Stimulated activated CD4-positive, alpha-beta T cell treated with anti-CD3 and anti-CD28 coated beads, Interleukin-2, amount 100 ng/mL, for 24 hours (primary cell): Measurements from ENCODE around the gene TREM1.
"Not testable (repeated sequence)": the region's sequence is repeated elsewhere in the genome, so short reads cannot be mapped to it uniquely, and the experiment has no call there.

Source experiments
- DNase-seq, 2 donors: peaks; one replicate each; pipeline ENCODE4 v3.0.0-alpha.2; 2020

The TREM1 gene

GRCh38 chr6:41257369-41258195, 28.9 kb downstream of the TREM1 start:
- DNase-seq = no peak

- DNase-seq = no peak
Measured at GRCh38 chr6:41256383-41256782, 30.1 kb downstream of the TREM1 start.

DNA sequence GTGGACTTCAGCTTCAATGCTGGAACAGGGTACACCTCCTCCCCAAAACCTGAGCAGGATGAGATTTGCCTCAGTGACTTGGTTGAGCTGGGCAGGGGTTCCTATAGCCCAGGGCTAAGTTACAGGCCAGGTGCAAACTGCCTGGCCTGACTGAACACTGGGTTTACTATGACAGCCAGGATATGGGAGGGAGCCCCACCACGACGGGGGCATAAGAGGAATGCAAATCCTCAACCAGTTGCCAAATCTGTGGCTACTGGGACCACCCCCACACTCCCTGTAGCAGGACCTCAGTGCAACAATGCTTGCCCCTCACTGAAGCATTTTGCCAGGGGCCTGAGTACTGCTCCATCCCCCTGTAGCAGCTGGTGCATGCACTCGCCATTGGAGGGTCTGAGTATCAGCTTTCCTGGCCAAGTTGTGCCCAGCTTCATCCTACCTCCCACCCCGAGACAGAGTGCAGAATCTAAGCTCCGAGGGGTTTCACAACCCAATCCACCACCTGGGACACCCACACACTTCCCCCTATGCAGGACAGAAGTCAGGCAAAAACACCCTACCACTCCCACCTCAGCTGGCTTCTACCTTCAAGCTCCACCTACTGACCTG, 30.7 kb downstream of the TREM1 start:
- no peak for DNase-seq

DNA sequence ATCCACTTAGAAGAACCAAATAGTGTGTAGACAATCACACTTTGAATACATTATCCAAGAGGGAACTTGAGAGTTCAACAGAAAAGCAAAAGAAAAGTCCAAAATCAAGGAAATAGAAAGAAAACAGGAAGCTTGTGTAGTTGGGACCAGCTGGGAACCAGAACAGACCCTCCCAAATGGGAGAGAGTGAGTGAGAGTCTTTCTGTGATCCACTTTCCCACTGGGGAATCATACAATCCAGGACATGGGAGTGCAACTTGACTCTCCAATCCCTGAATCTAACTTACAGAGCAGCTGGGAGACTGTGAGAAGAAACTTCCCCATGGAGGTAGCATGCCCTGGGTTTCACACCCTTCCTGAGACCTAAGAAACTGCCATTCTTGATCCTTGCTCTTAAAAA, 31.4 kb downstream of the TREM1 start:
- no peak for DNase-seq

DNA sequence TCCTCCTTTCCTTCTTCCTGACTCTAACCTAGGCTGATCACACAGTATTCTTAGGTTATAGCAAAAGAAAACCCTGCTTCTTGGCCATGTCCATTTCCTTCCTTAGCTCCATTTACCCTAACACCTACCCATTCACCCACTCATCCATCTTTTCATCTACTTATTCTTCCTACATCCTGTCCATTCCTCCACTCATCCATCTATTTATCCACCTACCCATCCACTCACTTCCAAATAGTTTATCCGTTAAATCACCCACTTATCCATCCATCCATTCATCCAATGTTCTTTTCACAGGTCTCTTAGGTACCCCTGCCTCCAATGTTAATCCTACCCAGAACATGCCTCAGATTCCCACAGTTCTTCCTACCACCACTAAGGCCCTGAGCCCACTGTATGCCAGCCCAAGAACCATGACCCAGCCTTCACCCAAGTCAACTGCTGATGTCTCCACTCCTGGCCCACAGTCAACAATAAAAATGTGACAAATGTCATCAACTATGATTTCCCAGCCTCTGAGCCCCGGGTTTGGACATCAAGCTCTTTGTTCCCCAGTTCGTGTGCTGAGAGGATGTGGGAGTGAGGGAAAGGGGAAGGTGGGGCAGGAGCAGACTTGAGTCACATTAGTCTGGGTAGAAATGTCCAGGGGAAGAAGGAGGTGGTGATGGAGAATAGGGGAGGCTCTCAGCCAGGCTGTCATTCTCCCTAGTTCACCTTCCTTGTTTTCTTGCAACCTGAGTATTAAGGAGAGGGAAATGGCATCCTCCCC, 33.9 kb downstream of the TREM1 start:
- DNase-seq = no peak

DNA sequence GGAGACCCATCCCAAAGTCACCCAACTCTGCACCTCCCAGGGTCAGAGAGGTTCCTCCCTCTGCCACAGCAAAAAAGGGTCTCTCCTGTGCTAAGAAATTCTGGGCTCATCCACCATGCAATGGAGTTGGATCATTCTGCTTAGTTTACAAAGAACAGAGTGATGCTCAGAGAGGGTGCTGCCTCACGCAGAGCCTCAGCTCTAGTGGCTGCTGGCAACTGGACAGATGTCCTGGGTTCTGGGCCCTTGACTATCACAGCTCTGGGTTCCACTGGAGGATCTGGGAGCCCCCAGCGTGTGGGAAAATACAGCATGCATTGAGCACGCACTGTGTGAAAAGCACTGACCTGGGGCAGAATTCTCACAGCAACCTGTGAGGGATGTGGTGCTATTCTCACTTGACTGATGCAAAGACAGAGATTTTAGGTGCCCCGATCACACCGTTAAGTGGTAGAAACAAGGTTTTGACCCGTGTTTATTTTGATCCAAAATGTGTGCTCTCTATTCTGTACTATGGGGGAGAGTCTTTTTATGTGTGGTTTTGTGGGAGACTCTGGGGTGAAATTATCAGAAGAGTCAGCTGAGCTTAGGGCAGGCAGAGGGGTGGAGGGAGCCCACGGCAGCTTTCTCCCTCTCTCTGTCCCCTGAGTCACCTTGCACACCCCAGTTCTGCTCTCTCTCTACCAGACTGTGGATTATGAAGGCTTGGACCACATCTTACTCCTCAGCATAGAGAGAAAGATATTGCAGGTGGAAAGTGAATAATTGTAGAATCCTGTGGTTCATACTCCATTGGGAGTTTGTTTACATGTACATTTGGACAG, 38.4 kb downstream of the TREM1 start:
- no peak for DNase-seq

DNA sequence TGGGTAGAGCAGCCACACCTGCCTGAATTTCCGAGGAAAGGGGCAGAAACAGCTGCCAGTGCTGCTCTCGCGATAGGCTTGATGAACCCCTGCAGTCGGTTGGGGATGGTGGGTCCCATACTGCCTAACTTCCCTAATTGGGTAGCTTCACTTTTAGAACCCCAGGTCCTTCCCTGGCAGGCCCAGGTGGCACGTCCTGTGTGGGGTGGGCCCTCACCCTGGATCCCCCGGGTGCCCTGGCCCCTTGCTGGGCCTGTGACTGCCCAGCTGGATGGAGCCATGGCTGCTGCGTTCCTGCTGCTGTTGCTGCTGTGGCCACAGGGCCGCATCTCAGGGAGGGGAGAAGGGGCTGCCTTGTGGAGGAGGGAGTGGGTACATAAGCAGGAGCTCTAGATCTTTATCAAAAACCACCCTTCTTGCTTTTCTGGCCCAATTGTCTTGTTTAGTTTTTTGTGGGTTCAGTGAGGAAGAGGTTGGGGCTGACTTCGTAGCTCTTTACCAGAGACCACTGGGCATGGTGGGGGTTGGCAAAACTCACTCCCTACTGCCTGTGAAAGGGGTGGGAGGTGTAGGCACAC, 39.1 kb downstream of the TREM1 start:
- DNase-seq = no peak

DNA sequence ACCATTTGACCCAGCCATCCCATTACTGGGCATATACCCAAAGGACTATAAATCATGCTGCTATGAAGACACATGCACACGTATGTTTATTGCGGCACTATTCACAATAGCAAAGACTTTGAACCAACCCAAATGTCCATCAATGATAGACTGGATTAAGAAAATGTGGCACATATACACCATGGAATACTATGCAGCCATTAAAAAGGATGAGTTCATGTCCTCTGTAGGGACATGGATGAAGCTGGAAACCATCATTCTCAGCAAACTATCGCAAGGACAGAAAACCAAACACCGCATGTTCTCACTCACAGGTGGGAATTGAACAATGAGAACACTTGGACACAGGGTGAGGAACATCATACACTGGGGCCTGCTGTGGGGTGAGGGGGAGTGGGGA, 40.0 kb downstream of the TREM1 start:
- DNase-seq = not testable (repeated sequence)

DNA sequence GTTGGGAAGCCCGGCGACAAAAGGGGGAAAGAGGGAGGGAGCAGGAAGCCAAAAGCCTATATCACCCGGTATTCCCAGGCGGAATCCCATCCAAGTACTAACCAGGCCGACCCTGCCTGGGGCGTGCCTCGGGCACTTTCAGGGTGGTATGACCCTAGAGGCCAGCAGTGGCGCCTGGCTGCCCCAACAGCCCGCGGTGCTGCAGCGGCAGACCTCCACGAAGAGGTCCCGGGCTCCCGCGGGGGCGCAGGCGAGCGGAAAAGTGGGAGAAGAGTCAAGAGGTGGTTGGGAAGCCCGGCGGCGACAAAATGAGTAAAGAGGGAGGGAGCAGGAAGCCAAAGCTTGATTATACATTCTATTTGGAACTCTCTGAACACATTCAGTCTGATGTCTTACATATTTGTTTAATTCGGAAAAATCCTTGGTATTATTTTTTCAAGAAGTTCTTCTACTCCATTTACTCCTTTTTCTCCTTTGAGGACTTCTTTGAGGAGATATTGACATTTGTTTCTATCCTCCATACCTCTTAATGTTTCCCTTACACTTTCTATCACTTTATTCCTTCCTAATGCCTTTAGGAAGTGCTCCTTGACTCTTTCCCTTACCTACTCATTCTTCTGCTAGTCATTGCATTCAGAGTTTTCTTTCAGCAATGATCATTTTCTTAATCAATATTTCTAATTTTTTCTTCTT, 46.9 kb downstream of the TREM1 start:
- no peak for DNase-seq

GRCh38 chr6:41237128-41237527, 49.4 kb downstream of the TREM1 start:
- no peak for DNase-seq

GRCh38 chr6:41236276-41236675, 50.2 kb downstream of the TREM1 start:
- no peak for DNase-seq

GRCh38 chr6:41232667-41233066, 53.8 kb downstream of the TREM1 start:
- DNase-seq = no peak

DNA sequence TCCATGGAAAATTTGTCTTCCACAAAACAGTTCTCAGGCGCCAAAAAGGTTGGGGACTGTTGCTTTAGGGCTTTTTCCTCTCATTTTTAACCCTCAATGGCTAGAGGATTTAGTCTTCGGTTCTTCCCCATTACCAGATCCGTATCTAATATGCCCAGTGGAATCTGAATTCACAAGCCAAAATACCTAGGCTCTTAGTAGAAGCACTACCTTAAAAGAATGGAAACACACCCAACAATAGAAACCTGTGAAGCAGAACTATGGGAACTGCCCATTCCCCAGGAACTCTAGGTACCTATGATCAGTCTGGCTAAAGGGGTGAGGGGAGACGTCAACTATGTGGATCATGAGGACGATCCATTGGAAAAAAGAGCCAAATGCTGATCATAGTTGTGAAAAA, 55.2 kb downstream of the TREM1 start:
- no peak for DNase-seq

GRCh38 chr6:41229721-41230120, 56.8 kb downstream of the TREM1 start:
- DNase-seq = no peak

DNA sequence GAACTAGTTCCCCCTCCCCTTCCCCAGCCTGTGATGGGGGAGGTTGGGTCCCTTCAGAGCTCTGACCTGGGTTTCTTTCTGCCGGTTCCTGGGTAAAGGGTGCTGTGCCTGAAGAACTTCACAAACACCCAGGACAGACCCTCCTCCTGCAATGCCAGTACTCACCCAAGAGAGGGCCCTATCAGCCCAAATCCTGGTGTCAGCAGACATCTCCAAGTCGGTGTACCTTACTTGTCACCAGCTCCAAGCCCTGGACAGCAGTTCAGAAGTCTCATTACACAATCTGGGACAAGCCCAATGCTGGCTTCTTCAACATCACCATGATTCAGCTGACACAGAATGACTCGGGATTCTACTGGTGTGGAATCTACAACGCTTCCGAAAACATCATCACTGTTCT, 57.9 kb downstream of the TREM1 start:
- DNase-seq = no peak

DNA sequence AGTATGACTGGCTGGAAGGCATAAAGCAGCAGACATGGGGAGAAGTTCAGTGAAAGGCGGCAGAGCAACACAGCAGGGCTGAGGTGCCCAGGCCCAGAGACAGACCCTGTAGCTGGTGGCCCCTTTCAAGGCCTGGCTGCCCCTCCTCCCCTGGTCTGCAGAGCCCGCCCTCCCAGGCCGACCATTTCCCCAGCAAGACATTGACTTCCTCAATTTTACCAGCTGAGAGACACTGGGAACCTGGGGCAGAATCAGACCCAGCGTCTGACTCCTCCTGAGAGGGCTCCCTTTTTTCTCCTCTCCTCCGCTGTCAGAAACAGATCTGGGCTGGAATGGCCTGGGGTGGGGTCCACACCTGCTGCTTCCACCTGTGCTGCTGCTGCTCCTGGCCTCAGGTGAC, 58.4 kb downstream of the TREM1 start, which contains the start of gene TREML4:
TREML4 (plus strand) TSS at position 254 of the 400 bp plus-strand sequence; CDS start at position 333, 79 bp downstream.
- DNase-seq = no peak

GRCh38 chr6:41226752-41227151, 59.7 kb downstream of the TREM1 start:
- DNase-seq = no peak

GRCh38 chr6:41224800-41225199, 61.7 kb downstream of the TREM1 start:
- no peak for DNase-seq
